Activated naive CD4-positive, alpha-beta T cell treated with anti-CD3 and anti-CD28 coated beads, Interleukin-2, amount 50 U/mL, for 16 hours (primary cell): ENCODE data around the gene EDA.

Experiments
- DNase-seq: peaks from one replicate; pipeline ENCODE4 v3.0.0-alpha.2; 2020

Gene EDA

DNA sequence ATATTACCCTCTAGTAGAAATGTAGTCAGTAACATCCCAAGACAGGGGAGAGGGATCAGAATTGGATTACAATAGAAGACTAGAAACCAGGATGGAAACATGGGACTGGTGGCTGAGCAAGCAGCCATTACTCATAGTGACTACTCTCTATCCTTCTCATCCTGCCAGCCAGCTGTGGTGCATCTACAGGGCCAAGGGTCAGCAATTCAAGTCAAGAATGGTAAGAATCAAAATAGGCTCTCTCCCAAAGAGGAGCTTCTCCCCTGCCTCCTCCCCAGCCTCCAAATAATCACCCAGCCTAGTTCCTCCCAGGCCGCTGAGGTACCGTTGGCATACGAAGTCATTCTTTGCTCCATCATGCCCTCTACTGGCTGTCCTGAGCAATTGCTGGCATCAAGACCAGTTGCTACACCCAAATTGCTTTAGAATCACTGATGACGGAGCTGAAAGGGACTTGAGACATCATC is 414.4 kb downstream of the EDA start:
- DNase-seq, result peak; percentile 30

DNA sequence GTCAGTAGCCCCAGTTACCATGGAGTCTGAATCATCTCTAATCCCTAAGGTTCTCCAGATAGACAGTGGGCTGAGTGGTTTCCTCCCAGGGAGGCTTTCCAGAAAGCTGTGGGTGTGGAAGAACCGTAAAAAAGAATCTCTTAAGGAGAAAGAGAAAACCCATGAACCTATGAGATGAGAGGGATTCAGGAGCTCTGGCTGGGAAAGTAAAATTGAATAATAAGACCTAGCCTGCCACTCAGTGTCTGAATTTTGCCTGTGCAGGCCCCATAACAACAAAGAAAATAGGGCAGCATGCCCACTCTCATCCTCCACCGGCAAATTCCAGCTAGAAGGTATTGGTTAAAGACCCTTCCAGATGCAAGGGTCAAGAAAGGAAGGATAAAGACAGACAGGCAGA is 416.9 kb downstream of the EDA start:
- DNase-seq, result no peak

DNA sequence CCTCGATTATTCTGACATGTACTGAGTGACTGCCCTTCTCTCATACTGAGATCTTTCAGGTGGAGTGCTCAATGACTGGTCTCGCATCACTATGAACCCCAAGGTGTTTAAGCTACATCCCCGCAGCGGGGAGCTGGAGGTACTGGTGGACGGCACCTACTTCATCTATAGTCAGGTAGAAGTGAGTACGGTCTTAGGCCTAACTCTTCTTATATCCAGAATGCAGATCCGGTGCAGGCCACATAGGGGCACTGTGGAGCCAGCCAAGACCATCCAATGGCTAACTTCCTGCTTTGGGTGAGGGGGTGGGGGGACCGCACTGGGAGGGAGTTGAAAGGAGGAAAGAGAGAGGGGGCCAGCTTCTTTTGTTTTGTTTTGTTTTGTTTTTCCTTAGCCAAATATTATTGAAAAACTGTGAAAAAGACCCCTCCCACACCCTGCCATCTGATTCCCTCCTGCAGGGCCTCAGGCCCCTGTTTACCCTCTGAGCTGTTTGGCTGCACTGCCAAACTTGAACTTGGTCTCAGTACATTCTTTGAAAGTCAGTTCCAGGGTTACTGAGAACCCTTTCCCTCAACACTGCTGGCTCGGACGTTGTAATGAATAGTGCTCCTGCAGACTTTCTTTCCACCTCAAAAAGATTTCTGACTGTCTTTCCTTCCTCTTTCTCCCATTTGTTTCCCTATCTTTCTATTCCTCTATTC is 417.6 kb downstream of the EDA start:
- peak; percentile 19 for DNase-seq

DNA sequence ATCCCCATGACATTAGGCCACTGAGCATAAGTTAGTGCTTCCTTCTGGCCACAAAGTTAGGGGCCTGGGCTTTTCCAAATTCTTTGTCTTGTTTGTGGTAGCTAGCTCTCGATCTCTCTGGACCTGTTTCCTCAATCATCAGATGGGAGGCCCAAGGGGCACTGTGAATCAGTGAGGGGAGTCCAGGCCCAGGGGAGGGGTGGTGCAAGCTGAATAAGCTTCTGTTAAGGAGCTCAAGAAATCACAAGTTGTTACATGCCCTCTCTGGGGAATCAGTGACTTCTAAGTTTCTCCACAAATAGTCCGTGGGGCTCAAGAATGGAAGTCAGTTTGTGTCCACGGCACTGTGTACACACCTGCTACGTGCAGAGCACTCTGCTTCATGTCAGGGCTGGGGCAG is 418.7 kb downstream of the EDA start:
- no peak for DNase-seq

DNA sequence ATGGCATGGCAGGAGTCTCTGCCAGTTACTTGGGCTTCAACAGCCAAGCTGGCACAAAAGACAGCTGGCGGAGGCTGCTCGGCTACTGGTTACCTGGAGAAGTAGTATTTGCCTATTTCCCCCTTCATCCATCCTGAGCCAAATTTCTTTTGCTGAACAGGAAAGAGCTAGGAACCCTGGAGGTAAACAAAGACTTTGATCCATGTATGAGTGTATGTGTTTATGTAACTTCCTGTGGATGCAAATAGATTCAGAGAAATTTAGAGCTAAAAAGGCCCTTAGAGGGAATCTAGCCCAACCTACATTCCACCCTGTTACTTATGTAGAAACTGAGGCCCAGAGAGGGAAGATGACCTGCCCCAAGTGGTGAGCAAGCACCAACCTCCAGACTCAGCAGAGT is 422.6 kb downstream of the EDA start:
- DNase-seq, result no peak

DNA sequence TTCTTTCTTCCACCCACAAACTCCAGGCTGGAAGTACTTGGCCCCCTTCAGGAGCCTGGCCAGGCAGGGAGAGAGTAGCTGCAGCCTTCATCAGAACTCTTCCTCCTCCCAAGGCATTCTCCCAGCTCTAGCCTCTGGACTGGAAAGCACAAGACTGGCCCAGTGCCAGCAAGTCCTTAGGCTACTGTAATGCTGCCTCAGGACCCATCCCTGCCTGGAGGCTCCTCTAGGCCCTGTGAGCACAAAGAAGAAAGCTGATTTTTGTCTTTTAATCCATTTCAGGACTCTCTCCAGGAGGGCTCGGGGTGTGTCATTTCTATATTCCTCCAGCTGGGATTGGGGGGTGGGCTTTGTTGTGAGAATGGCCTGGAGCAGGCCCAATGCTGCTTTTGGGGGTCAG is 423.0 kb downstream of the EDA start:
- no peak for DNase-seq

DNA sequence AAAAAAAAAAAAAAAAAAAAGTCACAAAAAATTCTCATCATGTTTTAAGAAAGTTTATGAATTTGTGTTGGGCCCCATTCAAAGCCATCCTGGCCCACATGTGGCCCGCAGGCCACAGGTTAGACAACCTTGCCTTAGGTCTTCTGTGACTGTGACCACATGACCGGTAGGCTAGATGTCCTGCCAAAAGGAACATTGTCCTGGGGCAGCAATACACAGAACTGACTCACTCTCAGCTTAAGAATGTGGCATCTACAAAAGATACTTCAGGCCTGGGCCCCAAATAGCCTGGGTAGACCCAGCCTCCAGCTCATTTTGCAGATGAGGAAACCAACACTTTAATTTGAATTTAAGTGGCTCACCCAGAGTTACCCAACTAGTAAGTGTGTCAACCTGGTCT is 423.8 kb downstream of the EDA start:
- DNase-seq, result no peak

DNA sequence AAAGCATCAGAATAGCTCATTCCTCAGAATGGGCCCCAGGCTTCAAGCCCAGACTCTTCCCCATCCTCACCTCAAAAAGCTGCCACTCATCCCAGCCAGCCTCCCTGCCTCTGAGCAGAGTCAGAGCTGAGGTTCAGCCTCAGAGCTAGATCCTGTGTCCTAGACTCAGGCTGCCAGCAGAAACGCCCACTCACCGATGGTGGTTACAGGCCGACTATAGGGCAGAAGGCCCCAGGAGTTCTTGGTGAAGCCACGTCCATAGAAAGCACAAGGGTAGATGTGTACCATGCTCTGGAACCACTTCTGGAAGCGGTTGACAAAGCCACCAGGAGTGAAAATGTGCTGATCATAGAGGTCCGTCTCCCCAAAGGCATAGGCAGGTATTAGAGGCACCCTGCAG is 426.1 kb downstream of the EDA start:
- no peak for DNase-seq

DNA sequence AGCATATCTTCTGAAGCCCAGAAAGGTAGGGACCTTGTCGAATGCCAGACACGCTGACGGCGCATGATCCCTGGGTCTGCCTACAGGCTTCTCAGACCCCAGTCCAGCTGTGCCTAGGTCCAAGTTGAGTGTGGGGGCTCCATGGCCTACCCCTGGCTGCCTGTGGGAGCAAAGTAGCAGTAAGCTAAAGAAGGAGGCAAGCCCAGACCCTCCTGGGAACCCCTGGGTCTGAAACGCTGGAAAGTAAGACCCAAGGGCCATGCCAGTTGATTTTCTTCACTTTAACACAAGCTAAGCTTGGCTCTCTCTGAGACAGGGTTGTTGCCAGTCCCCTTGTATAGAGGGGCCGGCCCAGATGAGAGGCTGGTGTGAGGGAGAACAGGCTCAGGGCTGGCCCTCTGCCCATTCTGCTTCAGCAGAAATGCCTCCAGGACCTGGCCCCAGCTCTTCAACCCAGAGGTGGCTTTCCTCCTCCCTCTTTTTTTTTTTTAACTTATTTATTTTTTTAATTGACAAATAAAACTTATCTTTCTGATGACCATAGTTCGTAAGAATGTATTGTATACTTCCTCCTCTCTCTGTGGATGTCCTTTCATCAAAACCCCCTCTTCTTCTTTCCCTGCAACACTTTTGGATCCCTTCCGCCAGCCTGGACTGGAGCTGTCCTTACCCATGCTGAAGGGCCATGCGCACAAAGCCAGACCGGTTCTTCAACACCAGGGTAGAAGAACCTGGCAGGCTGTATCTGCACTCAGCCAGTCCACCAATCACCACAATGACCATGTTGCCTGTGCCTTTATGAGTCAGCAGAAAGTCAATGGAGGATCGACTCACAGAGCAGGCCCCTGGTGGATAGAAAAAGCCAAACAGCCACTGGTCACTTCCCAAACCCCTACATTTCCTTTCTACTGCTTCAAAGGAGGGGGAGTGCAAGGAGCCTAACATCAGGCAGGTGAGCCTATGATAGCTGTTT is 426.8 kb downstream of the EDA start:
- DNase-seq, result no peak

DNA sequence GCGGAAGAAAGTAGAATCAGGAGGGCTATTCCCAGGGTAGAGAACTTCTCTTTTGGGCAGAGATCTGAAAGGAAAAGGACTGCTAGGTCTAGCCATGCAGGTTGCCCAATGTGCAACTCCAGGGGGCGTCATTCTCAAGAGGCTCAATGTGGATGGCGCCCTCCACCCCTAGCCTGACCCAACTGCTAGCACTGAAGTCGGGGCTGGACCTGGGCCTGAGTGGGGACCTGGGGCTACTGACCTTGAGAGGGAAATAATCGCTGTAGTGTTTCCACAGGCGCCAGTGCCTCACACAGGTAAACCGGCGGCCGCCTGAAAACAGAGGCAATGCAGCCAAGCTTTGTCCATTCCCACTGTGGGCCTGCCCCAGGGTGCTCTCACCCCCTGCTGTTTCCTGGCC is 427.8 kb downstream of the EDA start:
- no peak for DNase-seq

DNA sequence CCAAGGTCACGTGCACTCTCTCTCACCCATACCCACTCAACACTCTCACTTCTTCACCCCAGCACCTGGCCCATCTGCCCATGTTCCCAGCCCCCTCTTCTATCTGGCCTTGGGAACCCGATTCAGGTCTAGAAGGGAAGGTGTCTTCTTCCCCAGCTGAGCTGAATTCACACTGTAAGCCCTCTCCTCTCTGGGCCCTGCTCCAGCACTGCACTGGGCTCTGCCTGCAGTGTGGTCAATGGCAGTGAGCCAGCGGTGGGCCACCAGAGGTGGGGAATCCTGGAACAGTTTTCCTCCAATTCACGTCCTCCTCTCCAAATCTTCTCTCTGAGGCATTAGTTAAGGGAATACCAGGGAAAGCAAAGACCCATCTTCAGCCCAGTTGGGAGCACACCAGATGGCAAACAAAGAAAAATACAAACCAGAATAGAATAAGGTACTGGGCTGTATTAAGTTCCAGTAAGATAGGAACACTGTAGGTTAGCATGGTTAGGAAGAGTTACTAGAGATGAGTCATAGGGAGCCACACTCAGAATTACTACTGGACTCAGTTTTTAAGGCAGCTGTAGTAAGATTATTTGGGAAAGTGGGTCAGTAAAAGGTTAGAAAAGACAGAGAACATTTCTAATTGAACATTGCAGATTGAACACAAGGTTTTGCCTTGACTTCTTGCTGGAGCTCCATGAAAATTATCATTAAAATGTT is 428.8 kb downstream of the EDA start:
- no peak for DNase-seq

DNA sequence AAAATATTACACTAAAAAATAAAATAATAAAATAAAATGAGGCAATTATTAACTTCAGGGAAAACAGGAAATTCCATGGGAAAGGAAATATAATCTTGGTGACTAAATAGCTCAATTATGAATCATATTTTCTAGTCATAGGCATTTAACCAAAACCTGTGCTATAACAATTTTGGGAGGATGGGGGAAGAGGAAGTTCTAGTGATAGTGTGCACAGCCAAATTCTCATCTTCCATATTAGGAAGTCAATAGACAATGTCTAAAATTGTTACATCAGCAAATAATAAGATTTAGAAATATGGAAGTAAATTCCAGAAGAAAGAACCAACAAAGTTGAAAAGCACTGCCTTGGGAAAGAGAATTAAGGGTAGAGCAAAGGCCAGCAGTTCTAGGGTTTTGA is 431.1 kb downstream of the EDA start:
- DNase-seq, result no peak

DNA sequence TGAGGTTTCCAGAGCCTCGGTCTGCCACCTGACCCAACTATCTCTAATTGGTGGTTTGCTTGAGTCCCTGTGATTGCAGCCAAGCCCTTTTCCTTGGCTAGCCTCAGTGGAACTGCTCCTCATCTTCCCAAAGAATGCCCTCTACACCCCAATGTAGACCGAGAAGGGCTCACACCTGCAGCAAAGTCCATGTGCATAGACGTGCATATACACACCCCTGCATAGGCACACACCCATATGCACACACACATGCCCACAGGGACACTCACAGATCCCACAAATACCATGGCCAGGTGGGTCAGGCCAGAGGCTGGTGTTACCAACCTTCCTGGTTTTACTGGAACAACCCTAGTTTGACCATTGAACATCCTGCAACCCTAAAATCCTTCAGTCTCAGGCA is 433.5 kb downstream of the EDA start:
- DNase-seq, result no peak

DNA sequence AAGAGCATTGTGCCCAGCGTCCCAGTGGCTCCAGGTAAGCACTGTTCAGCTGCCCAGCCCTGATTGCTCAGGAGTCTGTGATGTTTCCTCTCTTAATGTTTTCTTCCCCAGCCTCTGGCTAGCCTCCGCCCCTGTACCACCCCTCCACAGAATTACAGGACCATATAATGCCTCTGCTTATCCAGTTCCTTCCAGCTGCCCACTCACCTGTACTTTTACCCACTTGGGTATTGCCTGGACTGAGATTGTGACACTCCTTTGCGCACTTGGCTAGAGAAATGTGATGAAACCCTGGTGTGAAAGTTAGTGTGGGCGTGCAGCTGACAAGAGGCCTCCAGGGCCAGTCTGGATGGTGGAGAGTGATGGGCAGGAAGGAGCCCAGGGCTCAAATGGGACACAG is 434.0 kb downstream of the EDA start, which contains the start of gene AWAT2:
Gene AWAT2, minus strand, starts transcription at position 14 of the 400 bp plus-strand sequence. Its CDS starts 6 bp downstream, at position 8.
- no peak for DNase-seq

DNA sequence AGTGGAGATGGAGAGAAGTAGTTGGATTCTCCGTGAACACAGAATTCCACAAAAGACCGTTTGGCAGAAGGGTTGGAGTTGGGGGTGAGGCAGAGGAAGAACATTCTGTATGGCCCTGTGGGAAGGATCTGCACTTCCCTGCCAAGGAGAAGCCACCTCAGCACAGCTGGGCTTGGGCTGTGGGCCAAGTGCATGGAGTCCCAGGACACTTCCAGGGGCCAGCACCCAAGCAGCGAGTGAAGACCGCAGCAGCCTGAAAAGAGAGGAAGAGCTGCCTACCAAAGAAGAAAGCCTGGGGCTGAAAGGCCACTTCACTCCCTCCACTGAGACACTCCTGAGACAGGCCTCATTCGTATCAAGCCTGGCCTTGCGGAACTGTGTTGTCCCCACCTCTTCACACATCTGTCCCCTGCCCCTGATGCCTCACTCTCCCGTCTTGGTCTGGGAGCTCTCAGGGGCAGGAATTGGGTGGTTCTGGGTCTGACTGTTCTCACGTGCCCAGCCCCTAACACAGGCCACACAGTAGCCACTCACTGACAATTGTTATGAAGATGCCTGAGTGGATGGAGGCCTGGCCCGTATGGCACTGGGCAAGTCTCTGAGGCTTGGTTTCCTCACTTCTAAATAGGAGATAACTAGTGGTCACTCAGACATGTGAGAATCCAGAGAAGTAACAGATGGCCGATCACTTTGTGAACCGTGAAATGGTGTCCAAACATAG is 437.1 kb downstream of the EDA start:
- no peak for DNase-seq

DNA sequence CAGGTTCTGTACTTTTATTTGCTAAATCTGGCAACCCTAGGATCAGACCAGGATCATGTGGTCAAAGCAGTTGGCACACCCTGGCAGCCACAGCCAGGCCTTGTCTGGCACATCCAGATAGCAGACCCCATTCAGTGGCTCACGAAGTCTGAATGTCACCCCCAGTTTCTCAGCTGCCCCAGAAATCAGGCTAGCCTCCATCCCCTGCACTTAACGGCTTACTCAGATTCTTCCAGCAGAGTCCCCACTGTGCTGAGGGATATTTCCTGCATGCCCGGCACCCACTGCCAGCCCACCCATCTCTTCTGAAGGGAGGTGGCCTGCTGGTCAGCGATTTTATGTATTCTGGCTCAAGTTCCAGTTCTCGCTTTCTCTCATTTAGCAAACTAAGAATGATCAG is 438.5 kb downstream of the EDA start:
- no peak for DNase-seq

DNA sequence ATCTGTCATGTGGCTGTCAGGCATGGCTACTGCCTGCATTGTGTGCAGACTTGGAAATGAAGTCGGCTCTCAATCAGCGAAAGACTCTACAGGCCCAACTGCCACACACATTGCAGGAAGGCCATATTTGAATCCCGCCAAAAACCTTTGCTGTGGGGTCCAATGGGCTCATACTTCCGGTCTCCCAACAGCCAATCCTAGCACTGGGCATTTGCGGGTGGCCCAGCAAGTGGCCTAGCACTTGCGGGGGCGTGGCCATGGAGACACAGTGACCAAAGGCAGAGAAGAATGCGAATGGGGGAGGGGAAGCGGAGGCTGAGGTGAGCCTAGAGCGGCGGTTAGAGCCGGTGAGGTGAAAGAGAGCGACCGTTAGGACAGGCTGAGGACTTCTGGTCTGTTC is 446.2 kb downstream of the EDA start, which contains the start of gene OTUD6A:
Gene OTUD6A, plus strand, starts transcription at position 382 of the 400 bp plus-strand sequence. CDS start 68 bp downstream, outside the sequence.
- no peak for DNase-seq

DNA sequence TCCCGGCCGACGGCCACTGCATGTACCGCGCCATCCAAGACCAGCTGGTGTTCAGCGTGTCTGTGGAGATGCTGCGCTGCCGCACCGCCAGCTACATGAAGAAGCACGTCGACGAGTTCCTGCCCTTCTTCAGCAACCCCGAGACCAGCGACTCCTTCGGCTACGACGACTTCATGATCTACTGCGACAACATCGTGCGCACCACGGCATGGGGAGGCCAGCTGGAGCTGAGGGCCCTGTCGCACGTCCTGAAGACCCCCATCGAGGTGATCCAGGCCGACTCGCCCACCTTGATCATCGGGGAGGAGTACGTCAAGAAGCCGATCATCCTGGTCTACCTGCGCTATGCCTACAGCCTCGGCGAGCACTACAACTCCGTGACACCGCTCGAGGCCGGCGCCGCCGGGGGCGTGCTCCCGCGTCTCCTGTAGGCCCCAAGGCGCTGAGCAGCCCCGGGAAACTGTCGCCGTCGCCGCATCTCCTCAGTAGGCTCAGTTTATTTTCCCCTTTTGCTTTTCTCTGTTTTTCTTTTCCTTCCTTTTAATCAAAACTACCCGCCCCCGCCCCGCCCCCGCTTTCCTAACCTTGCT is 447.1 kb downstream of the EDA start:
- DNase-seq, result no peak

DNA sequence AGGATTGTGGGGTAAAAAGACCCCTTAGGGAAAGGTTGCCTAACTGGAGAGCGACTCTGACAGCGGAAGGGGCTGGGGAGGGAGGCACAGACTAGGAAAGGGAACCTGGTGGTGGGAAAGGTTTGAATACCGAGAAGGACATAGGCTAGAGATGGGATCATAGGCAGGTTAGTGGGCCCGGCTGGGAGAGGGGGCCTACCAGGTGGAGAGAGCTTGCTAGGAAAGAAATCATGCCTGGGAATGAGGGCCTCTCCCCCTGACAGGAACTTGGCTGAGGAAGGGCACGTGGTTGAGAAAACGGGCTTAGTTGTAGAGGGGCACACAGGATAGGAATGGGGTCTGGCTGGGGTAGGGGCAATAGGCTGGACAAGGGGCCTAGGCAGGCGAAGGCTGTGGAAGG is 450.7 kb downstream of the EDA start:
- DNase-seq, result no peak

DNA sequence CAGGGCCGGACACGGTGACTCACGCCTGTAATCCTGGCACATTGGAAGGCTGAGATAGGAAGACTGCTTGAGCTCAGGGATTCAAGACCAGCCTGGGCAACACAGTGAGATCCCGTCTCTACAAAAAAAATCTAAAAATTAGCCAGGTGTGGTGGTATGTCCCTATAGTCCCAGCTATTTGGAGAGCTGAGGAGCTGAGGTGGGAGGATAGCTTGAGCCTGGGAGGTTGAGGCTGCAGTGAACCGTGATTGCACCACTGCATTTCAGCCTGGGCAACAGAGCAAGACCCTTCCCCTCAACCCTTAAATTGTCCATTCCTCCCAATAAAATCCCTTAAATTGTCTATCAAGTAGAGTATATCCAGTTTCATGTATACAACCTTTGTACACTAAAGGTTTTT is 463.4 kb downstream of the EDA start:
- no peak for DNase-seq

DNA sequence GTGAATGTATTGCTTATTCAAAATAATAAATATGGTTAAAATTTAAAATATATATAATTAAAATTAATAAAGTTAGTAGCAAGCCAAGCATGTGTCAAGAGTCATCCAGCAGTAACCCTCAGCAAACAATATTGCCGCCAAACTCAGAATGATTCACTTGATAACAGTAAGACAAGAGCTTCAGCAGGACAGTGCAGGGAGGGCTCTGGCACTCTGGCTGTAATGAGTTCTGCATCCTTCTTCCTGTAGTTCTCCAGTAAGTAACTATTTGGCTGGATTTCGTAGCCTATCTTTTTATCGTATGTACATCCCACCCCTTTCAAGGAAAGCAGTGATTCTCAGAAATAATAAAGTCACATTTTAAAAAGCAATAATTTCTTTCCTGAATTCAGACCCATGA is 464.0 kb downstream of the EDA start:
- DNase-seq, result no peak

DNA sequence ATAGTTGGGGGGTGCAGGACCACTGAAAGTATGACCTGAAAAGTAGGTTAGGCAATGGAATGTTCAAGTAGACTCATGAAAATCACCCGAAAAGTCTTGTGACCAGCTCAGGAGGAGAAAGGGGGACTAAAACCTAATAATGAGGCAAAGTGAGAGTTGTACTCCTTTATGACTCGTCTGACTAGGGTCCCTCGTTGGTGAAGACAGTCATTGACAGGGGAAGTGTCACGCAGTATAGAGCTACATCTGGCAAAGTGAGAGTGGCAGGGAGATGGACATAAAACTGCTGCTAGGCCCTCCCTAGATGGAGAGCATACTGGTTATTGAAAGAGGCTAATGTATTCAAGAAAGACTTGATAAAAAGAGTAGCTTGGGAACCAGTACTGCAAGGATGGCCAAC is 466.8 kb downstream of the EDA start:
- no peak for DNase-seq
